HepG2 (cell line): ENCODE results near the gene C12orf42. TPM values are rescaled to one million over a fixed set of nuclear protein-coding genes. Genes with fewer than 3 reads are reported as not detected.

Experiments
- ATAC-seq: fragments of 200-7000 bp; cut with Tn5 transposase; 3 replicates; pipeline ENCODE4 v1.9.1; 2020; ENCODE audit warnings: mild to moderate bottlenecking, moderate library complexity
- BruUV-seq: library from RNA; stranded (reverse); fragments of 400-500 nt; replicated peaks from 2 replicates; lab custom pipeline; 2021; lab: Mats Ljungman, UMichigan
- CTCF ChIA-PET: fragments of 300-600 bp; formaldehyde crosslinking; extraction: SDS; loops from one replicate; lab custom pipeline; 2021; ENCODE audit warnings: low total read pairs, inconsistent platforms, low intra/inter-chr PET ratio; lab: Yijun Ruan, JAX
- POLR2A ChIA-PET: fragments of 350-600 bp; sonication (Branson Sonifier 250); formaldehyde crosslinking; loops from one replicate; lab custom pipeline; 2020; ENCODE audit warnings: antibody characterized with exemption, inconsistent platforms; lab: Yijun Ruan, JAX
- DNase-seq: peaks from one replicate; pipeline ENCODE4 v3.0.0-alpha.2; 2015; ENCODE audit warnings: low spot score
- FAIRE-seq: peaks from 3 replicates; lab custom pipeline; 2011; peaks lifted over from hg19 to GRCh38; lab: Jason Lieb, UNC
- H2AFZ ChIP-seq: one replicate; pipeline ENCODE4 v1.6.1; 2011; ENCODE audit warnings: low read length, inconsistent platforms
- H3K27ac ChIP-seq: fragments of 300-600 bp; 3 replicates; pipeline ENCODE4 v1.8.0; 2011; ENCODE audit warnings: mixed run types, mild to moderate bottlenecking, mixed read lengths, low read length, inconsistent platforms; ENCODE audit not compliant: insufficient read depth; ENCODE audit errors: extremely low read length
- H3K27me3 ChIP-seq, 2 experiments: fragments of 200-600 bp in 1 of 2; 2 replicates in 1 of 2; 3 replicates in 1 of 2; pipeline versions ENCODE4 v1.6.0 to v1.8.0; 2011; ENCODE audit warnings: low read length in 2 of 2, mild to moderate bottlenecking in 2 of 2, moderate library complexity in 2 of 2, inconsistent platforms in 1 of 2; ENCODE audit not compliant: insufficient read depth in 2 of 2, control insufficient read depth in 1 of 2
- H3K36me3 ChIP-seq, 2 experiments: fragments of 200-600 bp in 1 of 2; replicated peaks in 1 of 2; 2 replicates in 1 of 2; 3 replicates in 1 of 2; pipeline versions ENCODE4 v1.5.1 to v1.8.0; 2011; ENCODE audit warnings: low read length in 2 of 2, inconsistent platforms in 1 of 2; ENCODE audit not compliant: insufficient read depth in 2 of 2, control insufficient read depth in 1 of 2
- H3K4me1 ChIP-seq: 2 replicates; pipeline ENCODE4 v1.5.1; 2012; ENCODE audit warnings: low read length, inconsistent platforms; ENCODE audit not compliant: insufficient read depth
- H3K4me2 ChIP-seq: 2 replicates; pipeline ENCODE4 v1.6.0; 2011; ENCODE audit warnings: low read depth, low read length, inconsistent platforms
- H3K4me3 ChIP-seq, 3 experiments: fragments of 200-600 bp in 1 of 3; sonication (generic), shearing (Covaris generic) in 1 of 3; replicated peaks in 1 of 3; 2 replicates each; pipeline ENCODE4 v1.5.1; 2011 to 2016; ENCODE audit warnings: low read length in 3 of 3, inconsistent platforms in 2 of 3, low read depth in 2 of 3, mild to moderate bottlenecking in 2 of 3, control low read depth in 1 of 3, mixed read lengths in 1 of 3; ENCODE audit not compliant: insufficient read depth in 1 of 3
- H3K79me2 ChIP-seq: one replicate; pipeline ENCODE4 v1.6.1; 2011; ENCODE audit warnings: low read length, inconsistent platforms; ENCODE audit not compliant: insufficient read depth
- H3K9ac ChIP-seq: 2 replicates; pipeline ENCODE4 v1.6.0; 2011; ENCODE audit warnings: mild to moderate bottlenecking, low read depth, low read length, inconsistent platforms; ENCODE audit not compliant: insufficient read depth
- H3K9me3 ChIP-seq: 2 replicates; pipeline ENCODE4 v1.5.1; 2012; ENCODE audit warnings: mild to moderate bottlenecking, low read length
- H4K20me1 ChIP-seq: 2 replicates; pipeline ENCODE4 v1.6.0; 2011; ENCODE audit warnings: inconsistent platforms, mild to moderate bottlenecking, low read length, moderate library complexity; ENCODE audit not compliant: insufficient read depth
- CEBPZ ChIP-seq: IDR thresholded peaks from 2 replicates; pipeline ENCODE4 v1.6.1; 2012; ENCODE audit warnings: low read length, improper control_type of control experiment
- CERS6 ChIP-seq: sonication (generic); formaldehyde crosslinking; IDR thresholded peaks from 2 replicates; pipeline ENCODE4 v1.5.0; 2020; ENCODE audit warnings: missing genetic modification reagents
- MAFF ChIP-seq: IDR thresholded peaks from 2 replicates; pipeline ENCODE4 v1.6.1; 2011; ENCODE audit warnings: low read depth, low read length, improper control_type of control experiment
- MAFK ChIP-seq, 2 experiments: IDR thresholded peaks in 1 of 2; conservative IDR thresholded peaks in 1 of 2; 2 replicates each; pipeline ENCODE4 v1.6.1; 2011; ENCODE audit warnings: improper control_type of control experiment in 2 of 2, low read length in 2 of 2
- TEAD3 ChIP-seq: optimal IDR thresholded peaks from 2 replicates; pipeline ENCODE3; 2016; ENCODE audit warnings: borderline replicate concordance
- U2AF1 ChIP-seq: fragments of 200-400 bp; formaldehyde crosslinking; optimal IDR thresholded peaks from 2 replicates; pipeline ENCODE3; 2017; ENCODE audit warnings: mild to moderate bottlenecking, low read depth, low read length
- WGBS: methylation state at CpG from one replicate; pipeline ENCODE4 v1.1.6; 2017; ENCODE audit warnings: low lambda C conversion rate; 5-methylcytosine and 5-hydroxymethylcytosine counted together
- in situ Hi-C: cut with HindIII; loops from 2 replicates; pipeline ENCODE4 v1.10.0; 2017; ENCODE audit warnings: low pct_unique_long_range_greater_than_20kb; ENCODE audit not compliant: extremely low pct_ligation_motif_present
- intact Hi-C: fragments of 100-400 bp; cut with micrococcal nuclease; formaldehyde crosslinking; loops from one replicate; pipeline ENCODE4 v1.10.0; 2022; ENCODE audit not compliant: unreplicated experiment
- polyA plus RNA-seq, 8 experiments: library from polyadenylated mRNA; depleted of rRNA in 3 of 8; stranded (reverse) in 7 of 8; unstranded in 1 of 8; fragments of >200 nt; fragmentation: Illumina TruSeq in 4 of 8; extraction: Trizol in 4 of 8; gene quantifications; 2 replicates each; pipeline versions ENCODE4 v1.2.1 to v1.2.3, GENCODE V29; 2011 to 2016; ENCODE audit warnings: low read depth in 4 of 8, missing spikeins in 1 of 8, mixed read lengths in 1 of 8; ENCODE audit not compliant: insufficient read depth in 1 of 8
- total RNA-seq, 5 experiments: library from RNA; depleted of rRNA; stranded (reverse); fragments of >200 nt; fragmentation: Illumina TruSeq; extraction: Trizol; gene quantifications; 2 replicates each; pipeline ENCODE4 v1.2.3, GENCODE V29; 2016; ENCODE audit warnings: low read depth in 1 of 5
- TF ChIP-seq, protein P1 (sequence below): sonication (generic); formaldehyde crosslinking; conservative IDR thresholded peaks from 2 replicates; pipeline ENCODE4 v1.4.0; 2020; ENCODE audit warnings: missing genetic modification reagents

The C12orf42 gene
- total and polyA plus RNA-seq, 2 of the 13 experiments (the other 11 are each of a cell fraction or from before 2014, with no cell fraction given): not detected

DNA sequence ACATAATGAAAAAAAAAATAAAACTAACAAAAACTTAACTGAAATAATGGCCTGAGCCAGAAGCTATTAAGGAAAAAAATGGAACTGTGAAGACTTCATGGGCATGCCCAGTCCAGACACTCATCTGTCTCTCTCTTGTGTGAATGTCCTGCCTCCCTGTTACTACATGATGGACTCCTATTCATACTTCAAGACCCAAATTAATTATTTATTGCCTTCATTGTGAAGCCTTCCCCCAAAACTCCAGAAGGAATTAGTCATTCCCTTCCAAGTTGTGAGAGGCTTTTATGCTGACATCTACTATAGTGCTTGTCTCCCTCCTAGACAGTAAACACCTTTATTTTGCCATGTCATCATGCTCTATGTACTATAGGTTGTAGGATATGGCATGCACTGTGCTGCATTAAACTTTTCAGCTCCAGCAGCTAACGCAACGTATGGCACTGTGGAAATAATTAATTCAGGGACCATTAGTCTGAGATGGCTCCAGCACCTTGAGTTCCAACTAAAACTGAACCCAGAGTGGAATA is 25.0 kb upstream of the C12orf42 start:
- FAIRE-seq: no peak
- H3K27me3 ChIP-seq: no peaks in the 10 kb centered on the region
- no peak for DNase-seq
- intact Hi-C loops (no loop called here), in situ Hi-C loops (no loop called here)
- whole genome bisulfite sequencing: 0% methylated on average over 2 of the region's 2 CpGs
- CTCF ChIA-PET: no interaction called here
- POLR2A ChIA-PET: no interaction called here
- H3K4me3 ChIP-seq: no peak overlapping the region
- no TSS peak for BruUV-seq
- ATAC-seq: no peak
- no peak for TF ChIP-seq CEBPZ
- peak; percentile 63 for TF ChIP-seq MAFF
- TF ChIP-seq MAFK (conservative IDR thresholded peaks at IDR 0.05 in 1 of 2, IDR thresholded peaks at IDR 0.05 in 1 of 2; ENCODE audit: low read length in 2 of 2): peak; percentile 50 to 66
- H4K20me1 ChIP-seq: no peaks in the 10 kb centered on the region
- no peaks in the 10 kb centered on the region for H3K79me2 ChIP-seq
- no peak overlapping the region for H3K9ac ChIP-seq
- H3K4me2 ChIP-seq: no peak overlapping the region
- no peak overlapping the region for H3K27ac ChIP-seq
- no peaks in the 10 kb centered on the region for H3K9me3 ChIP-seq
- no peak overlapping the region for H2AFZ ChIP-seq
- H3K36me3 ChIP-seq: no peaks in the 10 kb centered on the region
- no peaks in the 10 kb centered on the region for H3K4me1 ChIP-seq

- H3K36me3 ChIP-seq: no peaks in the 10 kb centered on the region
- no TSS peak for BruUV-seq
Observed at GRCh38 chr12:103519632-103520031, 23.9 kb upstream of the C12orf42 start.

More at GRCh38 chr12:103519632-103520031, 23.9 kb upstream of the C12orf42 start:
- Histone ChIP-seq H3K4me3 (no peak overlapping the region), H4K20me1 (no peaks in the 10 kb centered on the region), H2AFZ (no peak overlapping the region), H3K27ac (no peak overlapping the region), H3K4me1 (no peaks in the 10 kb centered on the region), H3K9me3 (no peaks in the 10 kb centered on the region), H3K27me3 (no peaks in the 10 kb centered on the region), H3K79me2 (no peaks in the 10 kb centered on the region), H3K9ac (no peak overlapping the region), H3K4me2 (no peak overlapping the region)
- ATAC-seq (no peak), DNase-seq (no peak), FAIRE-seq (no peak)
- POLR2A ChIA-PET: no interaction called here
- intact Hi-C loops (no loop called here), in situ Hi-C loops (no loop called here)
- 0% methylated on average over 2 of the region's 2 CpGs for WGBS
- TF ChIP-seq, protein P1, sequence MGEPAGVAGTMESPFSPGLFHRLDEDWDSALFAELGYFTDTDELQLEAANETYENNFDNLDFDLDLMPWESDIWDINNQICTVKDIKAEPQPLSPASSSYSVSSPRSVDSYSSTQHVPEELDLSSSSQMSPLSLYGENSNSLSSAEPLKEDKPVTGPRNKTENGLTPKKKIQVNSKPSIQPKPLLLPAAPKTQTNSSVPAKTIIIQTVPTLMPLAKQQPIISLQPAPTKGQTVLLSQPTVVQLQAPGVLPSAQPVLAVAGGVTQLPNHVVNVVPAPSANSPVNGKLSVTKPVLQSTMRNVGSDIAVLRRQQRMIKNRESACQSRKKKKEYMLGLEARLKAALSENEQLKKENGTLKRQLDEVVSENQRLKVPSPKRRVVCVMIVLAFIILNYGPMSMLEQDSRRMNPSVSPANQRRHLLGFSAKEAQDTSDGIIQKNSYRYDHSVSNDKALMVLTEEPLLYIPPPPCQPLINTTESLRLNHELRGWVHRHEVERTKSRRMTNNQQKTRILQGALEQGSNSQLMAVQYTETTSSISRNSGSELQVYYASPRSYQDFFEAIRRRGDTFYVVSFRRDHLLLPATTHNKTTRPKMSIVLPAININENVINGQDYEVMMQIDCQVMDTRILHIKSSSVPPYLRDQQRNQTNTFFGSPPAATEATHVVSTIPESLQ (CRISPR knock-in tag): no peak
- TF ChIP-seq CERS6 (no peak), U2AF1 (no peak), TEAD3 (no peak)
- CTCF ChIA-PET: no interaction called here
